ENCODE data around the gene ASAP2.

ASAP2 gene

GRCh38 chr2:9302755-9303154 lies 96.1 kb downstream of the ASAP2 start:
- no peak overlapping the region for H3K4me3 ChIP-seq (replicated peaks; ENCODE audit: insufficient read depth, low read length)
- H3K27ac ChIP-seq (replicated peaks) = no peak overlapping the region
- H3K27me3 ChIP-seq (ENCODE audit: insufficient read depth, poor library complexity, severe bottlenecking) = no peaks in the 10 kb centered on the region
- TF ChIP-seq CTCF (IDR thresholded peaks at IDR 0.05; ENCODE audit: insufficient read depth, low read length) (no peak), GABPA (IDR thresholded peaks at IDR 0.05; ENCODE audit: low read depth) (no peak), POLR2AphosphoS5 (IDR thresholded peaks at IDR 0.05; ENCODE audit: low read depth) (no peak), SPI1 (IDR thresholded peaks at IDR 0.05; ENCODE audit: borderline replicate concordance, low read depth) (no peak), REST (IDR thresholded peaks at IDR 0.05; ENCODE audit: insufficient replicate concordance, low read depth) (no peak)
- no peak for DNase-seq (ENCODE audit: low read depth in 1 of 2, low spot score in 1 of 2)

GRCh38 chr2:9303528-9304225 lies 97.1 kb downstream of the ASAP2 start:
- no peak for TF ChIP-seq CTCF (IDR thresholded peaks at IDR 0.05; ENCODE audit: insufficient read depth, low read length)
- TF ChIP-seq SPI1 (IDR thresholded peaks at IDR 0.05; ENCODE audit: borderline replicate concordance, low read depth) = no peak
- TF ChIP-seq POLR2AphosphoS5 (IDR thresholded peaks at IDR 0.05; ENCODE audit: low read depth) = no peak
- TF ChIP-seq REST (IDR thresholded peaks at IDR 0.05; ENCODE audit: insufficient replicate concordance, low read depth) = no peak
- TF ChIP-seq GABPA (IDR thresholded peaks at IDR 0.05; ENCODE audit: low read depth) = no peak
- DNase-seq (ENCODE audit: low read depth in 1 of 2, low spot score in 1 of 2) = no peak
- no peak overlapping the region for H3K4me3 ChIP-seq (replicated peaks; ENCODE audit: insufficient read depth, low read length)
- H3K27ac ChIP-seq (replicated peaks) = no peak overlapping the region
- no peaks in the 10 kb centered on the region for H3K27me3 ChIP-seq (ENCODE audit: insufficient read depth, poor library complexity, severe bottlenecking)

- DNase-seq (ENCODE audit: low read depth in 1 of 2, low spot score in 1 of 2) = no peak
- no peak overlapping the region for H3K4me3 ChIP-seq (replicated peaks; ENCODE audit: insufficient read depth, low read length)
- H3K27me3 ChIP-seq (ENCODE audit: insufficient read depth, poor library complexity, severe bottlenecking) = no peaks in the 10 kb centered on the region
- no peak overlapping the region for H3K27ac ChIP-seq (replicated peaks)
- no peak for TF ChIP-seq SPI1 (IDR thresholded peaks at IDR 0.05; ENCODE audit: borderline replicate concordance, low read depth)
- no peak for TF ChIP-seq CTCF (IDR thresholded peaks at IDR 0.05; ENCODE audit: insufficient read depth, low read length)
- no peak for TF ChIP-seq POLR2AphosphoS5 (IDR thresholded peaks at IDR 0.05; ENCODE audit: low read depth)
- no peak for TF ChIP-seq GABPA (IDR thresholded peaks at IDR 0.05; ENCODE audit: low read depth)
- TF ChIP-seq REST (IDR thresholded peaks at IDR 0.05; ENCODE audit: insufficient replicate concordance, low read depth) = no peak
Observed at GRCh38 chr2:9306911-9307310, 100.3 kb downstream of the ASAP2 start.
